Activated CD8-positive, alpha-beta memory T cell treated with anti-CD3 and anti-CD28 coated beads, Interleukin-2, amount 50 U/mL, for 48 hours (primary cell): ENCODE measurements around the gene RPS5.
A peak's percentile ranks its signal among the peaks of the same experiment; 100 is the strongest.
"Not testable (repeated sequence)": the region's sequence is repeated elsewhere in the genome, so short reads cannot be mapped to it uniquely, and the experiment has no call there.

Source experiments
- DNase-seq: peaks from one replicate; pipeline ENCODE4 v3.0.0-alpha.2; 2020

Gene RPS5

GRCh38 chr19:58386576-58387337, at the start of gene RPS5:
Gene RPS5, plus strand, starts transcription at chr19:58387269. Its CDS starts 869 bp downstream, at chr19:58388138.
- DNase-seq, result peak; percentile 98

DNA sequence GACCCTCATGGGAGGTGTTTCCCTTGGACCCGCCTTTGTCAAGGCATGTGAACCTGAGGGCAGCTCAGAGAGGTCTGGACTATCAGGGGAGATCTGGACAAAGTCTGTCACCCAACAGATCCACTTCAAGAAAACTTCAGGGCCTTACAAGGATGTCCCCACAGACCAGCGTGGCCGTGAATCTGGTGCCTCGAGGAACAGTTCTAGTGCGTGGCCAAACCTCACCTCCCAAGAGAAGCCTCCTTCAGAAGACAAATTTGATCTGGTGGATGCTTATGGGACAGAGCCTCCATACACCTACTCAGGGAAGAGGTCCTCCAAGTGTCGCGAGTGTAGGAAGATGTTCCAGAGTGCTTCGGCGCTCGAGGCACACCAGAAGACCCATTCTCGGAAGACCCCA, 48.7 kb upstream of the RPS5 start:
- DNase-seq, result no peak

DNA sequence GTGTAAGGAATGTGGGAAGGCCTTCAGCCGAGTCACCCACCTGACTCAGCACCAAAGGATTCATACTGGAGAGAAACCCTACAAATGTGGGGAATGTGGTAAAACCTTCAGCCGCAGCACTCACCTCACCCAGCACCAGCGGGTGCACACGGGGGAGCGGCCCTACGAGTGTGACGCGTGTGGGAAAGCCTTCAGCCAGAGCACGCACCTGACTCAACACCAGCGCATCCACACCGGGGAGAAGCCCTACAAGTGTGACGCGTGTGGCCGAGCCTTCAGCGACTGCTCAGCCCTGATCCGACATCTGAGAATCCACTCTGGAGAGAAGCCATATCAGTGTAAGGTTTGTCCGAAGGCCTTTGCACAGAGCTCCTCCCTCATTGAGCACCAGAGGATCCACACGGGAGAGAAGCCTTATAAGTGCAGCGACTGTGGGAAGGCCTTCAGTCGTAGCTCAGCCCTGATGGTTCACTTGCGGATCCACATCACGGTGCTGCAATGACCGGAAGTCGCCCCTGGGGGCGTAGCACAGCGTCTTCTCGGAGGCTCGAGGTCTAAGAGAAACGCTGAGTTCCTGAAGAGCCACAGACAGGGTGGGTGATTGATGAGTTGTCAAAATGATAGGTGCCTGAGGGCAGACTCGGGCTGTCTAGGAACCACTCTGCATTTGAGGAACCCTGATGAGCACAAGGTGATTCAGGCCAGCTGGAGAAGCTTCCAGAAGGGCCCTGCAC, 48.1 kb upstream of the RPS5 start:
- no peak for DNase-seq

GRCh38 chr19:58345558-58345957, 41.5 kb upstream of the RPS5 start:
- DNase-seq, result no peak

GRCh38 chr19:58346961-58347929, 39.8 kb upstream of the RPS5 start:
- peak; percentile 87 for DNase-seq

- not testable (repeated sequence) for DNase-seq
These were observed 39.0 kb upstream of the RPS5 start for GRCh38 chr19:58348080-58348479.

GRCh38 chr19:58349590-58349989, 37.5 kb upstream of the RPS5 start:
- no peak for DNase-seq

GRCh38 chr19:58350001-58350861, 36.8 kb upstream of the RPS5 start:
- no peak for DNase-seq

GRCh38 chr19:58350871-58351557, 36.1 kb upstream of the RPS5 start:
- DNase-seq, result no peak

GRCh38 chr19:58351558-58351878, 35.6 kb upstream of the RPS5 start:
- DNase-seq, result no peak

- no peak for DNase-seq
These were observed 34.9 kb upstream of the RPS5 start for GRCh38 chr19:58351990-58352755.

DNA sequence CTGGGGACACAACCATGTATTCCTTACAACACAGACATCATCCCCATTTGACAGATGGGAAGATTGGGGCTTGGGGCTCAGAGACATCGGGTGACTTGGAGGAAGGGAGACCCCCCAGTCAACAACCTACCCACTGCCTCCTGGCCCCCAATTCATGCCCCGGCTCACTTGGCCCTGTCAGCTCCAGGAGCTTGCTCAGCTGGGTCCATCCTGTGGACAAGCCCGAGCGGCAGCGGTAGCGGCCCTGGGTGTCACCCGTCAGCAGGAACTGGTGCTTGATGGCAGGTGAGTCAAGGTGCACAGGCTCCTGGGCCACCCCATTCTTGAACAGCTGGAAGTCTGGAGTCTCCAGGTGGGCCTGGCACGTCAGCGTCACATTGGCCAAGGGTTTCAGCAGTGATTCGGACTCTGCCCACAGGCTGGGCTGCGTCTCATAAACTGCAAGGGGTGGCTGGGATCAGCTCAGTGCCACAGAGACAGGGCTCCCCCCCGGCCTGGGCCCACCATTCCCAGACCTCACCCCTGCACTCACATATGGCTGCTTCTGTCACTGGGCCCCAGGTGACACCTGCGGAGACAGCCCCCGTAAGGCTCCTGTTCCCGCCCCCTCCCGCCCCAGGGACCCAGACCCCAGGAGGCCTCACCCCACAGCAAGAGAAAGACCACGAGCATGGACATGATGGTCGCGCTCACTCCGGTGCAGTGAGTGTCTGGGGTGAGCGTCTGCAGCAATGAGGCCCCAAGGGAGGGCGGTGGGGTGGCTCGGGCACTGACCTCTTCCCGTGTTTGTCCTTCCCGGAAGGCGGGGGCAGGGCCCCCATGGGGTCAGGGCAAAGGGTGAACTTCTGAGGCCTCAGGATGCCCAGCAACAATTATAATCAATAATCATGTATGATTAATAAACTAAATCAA, 34.1 kb upstream of the RPS5 start, which contains the start of gene A1BG:
Gene A1BG, minus strand, starts transcription at position 733 of the 912 bp plus-strand sequence. Its CDS starts 55 bp downstream, at position 678.
- no peak for DNase-seq

DNA sequence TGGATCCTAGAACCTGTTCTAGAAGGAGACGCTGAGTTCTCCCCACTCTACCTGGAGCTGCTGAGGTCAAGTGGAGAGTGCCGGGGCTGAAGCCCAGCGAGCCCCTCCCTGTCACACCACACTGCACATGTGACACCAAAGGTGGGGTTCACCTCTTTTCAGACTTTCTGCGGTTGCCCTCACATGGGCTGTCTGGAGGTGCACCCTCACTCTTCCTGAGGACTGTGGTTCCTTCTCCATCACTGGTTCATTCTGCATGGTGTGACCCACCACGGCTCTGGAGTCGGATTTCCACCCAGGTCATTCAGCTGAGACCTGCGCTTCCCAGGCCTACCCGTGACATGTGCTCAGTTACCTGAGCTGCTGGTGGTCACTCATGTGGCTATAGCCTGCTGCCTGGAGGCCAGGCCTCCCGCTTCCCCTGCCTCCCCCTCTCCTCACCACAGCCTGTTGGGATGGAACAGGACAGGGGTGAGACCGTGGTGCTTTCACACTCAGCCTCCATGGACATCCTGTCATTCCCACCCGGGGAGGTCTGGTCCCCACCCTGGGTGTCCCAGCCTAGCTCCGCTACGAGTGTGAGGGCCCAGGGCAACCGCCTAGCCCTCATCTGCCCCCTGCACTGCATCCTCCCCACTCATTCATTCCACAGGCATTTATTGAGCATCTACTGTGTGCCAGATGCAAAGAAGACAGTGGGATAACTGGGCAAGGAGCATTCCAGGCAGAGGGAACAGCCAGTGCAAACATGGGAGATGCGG, 33.2 kb upstream of the RPS5 start:
- no peak for DNase-seq

DNA sequence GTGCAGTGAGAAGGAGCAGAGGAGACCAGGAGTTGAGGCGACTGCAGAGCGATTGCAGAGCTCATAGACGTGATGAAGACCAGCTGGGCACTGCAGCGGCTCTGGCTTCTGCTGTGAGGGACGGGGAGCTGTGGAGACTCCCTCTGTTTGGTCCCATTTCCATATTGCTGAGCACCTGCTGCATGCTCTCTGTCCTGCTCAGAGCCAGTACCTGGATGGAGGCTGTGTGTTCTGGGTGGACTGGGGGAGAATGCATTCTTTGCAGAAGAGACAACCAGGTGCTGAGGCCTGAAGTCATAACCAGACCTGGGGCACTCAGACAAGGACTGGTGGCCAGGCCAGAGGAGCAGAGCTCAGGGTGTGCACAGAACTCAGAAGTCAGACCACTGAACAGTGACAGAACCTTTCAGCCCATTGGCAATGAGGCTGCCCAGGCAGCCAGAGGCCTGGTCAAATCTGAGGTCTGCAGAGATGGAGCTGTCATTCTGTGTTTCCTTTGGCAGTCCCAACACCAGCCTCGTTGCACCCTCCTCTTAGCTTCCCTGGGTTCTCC, 32.5 kb upstream of the RPS5 start:
- DNase-seq, result peak; percentile 51

DNA sequence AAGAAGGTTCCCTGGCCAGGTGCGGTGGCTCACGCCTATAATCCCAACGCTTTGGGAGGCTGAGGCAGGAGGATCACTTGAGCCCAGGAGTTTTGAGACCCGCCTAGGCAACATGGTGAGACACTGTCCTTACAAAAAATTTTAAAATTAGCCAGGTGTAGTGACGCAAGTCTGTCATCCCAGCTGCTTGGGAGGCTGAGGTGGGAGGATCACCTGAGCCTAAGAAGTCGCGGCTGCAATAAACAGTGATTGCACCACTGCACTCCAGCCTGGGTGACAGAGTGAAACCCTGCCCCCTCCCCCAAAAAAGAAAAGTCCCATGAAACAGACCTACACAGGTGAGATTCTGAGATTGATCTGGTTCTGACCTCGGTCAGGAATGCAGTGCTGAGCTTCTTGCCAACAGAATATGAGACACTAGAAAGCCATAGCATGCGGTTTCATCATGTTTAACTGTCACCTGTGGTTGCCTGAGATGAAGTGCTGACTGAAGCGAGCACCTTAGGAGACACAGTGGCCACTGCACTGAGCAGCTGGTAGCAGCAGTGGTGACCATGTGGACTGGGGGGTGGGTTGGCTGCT, 31.8 kb upstream of the RPS5 start:
- no peak for DNase-seq

DNA sequence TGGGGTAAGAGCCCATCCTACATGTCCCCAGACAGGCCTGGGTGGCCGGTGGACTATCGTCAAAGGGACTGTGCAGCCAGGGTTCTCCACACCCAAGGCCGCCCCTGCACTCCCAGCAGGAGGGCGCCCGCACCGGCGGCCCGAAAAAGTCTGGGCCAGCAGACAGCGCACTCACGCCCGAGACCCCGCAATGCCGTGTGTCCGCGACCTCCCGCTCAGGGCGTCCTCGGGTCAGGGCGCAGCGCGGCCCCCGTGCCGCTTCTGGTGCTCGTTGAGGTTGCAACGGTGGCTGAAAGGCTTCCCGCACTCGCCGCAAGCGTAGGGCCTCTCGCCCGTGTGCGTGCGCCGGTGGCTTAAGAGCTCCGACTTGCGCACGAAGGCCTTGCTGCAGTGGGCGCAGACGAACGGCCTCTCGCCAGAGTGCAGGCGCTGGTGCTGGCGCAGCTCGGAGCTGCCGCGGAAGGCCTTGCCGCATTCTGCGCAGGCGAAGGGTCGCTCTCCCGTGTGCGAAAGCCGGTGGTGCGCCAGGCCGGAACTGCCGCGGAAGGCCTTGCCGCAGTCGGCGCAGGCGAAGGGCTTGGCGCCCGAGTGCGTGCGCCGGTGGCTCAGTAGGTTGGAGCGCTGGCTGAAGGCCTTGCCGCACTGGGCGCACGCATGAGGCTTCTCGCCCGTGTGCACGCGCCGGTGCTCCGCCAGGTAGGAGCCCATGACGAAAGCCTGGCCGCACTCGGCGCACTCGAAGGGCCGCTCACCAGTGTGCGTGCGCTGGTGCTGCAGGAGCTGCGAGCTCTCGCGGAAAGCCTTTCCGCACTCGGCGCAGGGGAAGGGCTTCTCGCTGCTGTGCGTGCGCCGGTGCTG, 30.9 kb upstream of the RPS5 start:
- DNase-seq, result peak; percentile 66
